ENCODE measurements around the gene PHOSPHO2.
"Not testable (repeated sequence)": the region's sequence is repeated elsewhere in the genome, so short reads cannot be mapped to it uniquely, and the experiment has no call there.

Gene PHOSPHO2

GRCh38 chr2:169684712-169685111 lies 9.6 kb upstream of the PHOSPHO2 start:
- DNase-seq = not testable (repeated sequence)

- DNase-seq = not testable (repeated sequence)
These were observed 7.4 kb upstream of the PHOSPHO2 start for GRCh38 chr2:169686825-169687224.

- DNase-seq = not testable (repeated sequence)
These were observed 6.3 kb upstream of the PHOSPHO2 start for GRCh38 chr2:169687943-169688342.

- DNase-seq = no peak
These were observed 3.3 kb upstream of the PHOSPHO2 start for GRCh38 chr2:169690958-169691357.

GRCh38 chr2:169692718-169693117 lies 1.6 kb upstream of the PHOSPHO2 start:
- no peak for DNase-seq

GRCh38 chr2:169693360-169693759 lies 909 bp upstream of the PHOSPHO2 start:
- no peak for DNase-seq

- DNase-seq = no peak
These were observed 608 bp downstream of the PHOSPHO2 start for GRCh38 chr2:169694894-169695260.

GRCh38 chr2:169696381-169696780 lies 2.1 kb downstream of the PHOSPHO2 start:
- no peak for DNase-seq

- not testable (repeated sequence) for DNase-seq
These were observed 4.9 kb downstream of the PHOSPHO2 start for GRCh38 chr2:169699173-169699572.

- no peak for DNase-seq
These were observed 8.7 kb downstream of the PHOSPHO2 start for GRCh38 chr2:169702996-169703395.

GRCh38 chr2:169704160-169704708 lies 10.0 kb downstream of the PHOSPHO2 start:
- no peak for DNase-seq

- DNase-seq = no peak
These were observed 11.7 kb downstream of the PHOSPHO2 start for GRCh38 chr2:169705927-169706326.

- DNase-seq = no peak
These were observed 13.4 kb downstream of the PHOSPHO2 start for GRCh38 chr2:169707626-169708025.

- no peak for DNase-seq
These were observed 15.1 kb downstream of the PHOSPHO2 start for GRCh38 chr2:169709331-169709730.

- peak; percentile 32 for DNase-seq
These were observed 15.7 kb downstream of the PHOSPHO2 start for GRCh38 chr2:169709981-169710380.

GRCh38 chr2:169711751-169712509 lies 17.7 kb downstream of the PHOSPHO2 start:
- DNase-seq = no peak

GRCh38 chr2:169712791-169713227 lies 18.5 kb downstream of the PHOSPHO2 start:
- DNase-seq = no peak

GRCh38 chr2:169713331-169713730 lies 19.1 kb downstream of the PHOSPHO2 start:
- DNase-seq = no peak

GRCh38 chr2:169714699-169715098 lies 20.4 kb downstream of the PHOSPHO2 start:
- no peak for DNase-seq

- peak; percentile 30 for DNase-seq
These were observed 21.3 kb downstream of the PHOSPHO2 start for GRCh38 chr2:169715379-169716237.

- DNase-seq = no peak
These were observed 22.1 kb downstream of the PHOSPHO2 start for GRCh38 chr2:169716238-169716886.

GRCh38 chr2:169716938-169717690 lies 22.8 kb downstream of the PHOSPHO2 start:
- no peak for DNase-seq

Data from DMS79 (cell line).